ENCODE measurements around the gene N4BP2L1.

Gene N4BP2L1

DNA sequence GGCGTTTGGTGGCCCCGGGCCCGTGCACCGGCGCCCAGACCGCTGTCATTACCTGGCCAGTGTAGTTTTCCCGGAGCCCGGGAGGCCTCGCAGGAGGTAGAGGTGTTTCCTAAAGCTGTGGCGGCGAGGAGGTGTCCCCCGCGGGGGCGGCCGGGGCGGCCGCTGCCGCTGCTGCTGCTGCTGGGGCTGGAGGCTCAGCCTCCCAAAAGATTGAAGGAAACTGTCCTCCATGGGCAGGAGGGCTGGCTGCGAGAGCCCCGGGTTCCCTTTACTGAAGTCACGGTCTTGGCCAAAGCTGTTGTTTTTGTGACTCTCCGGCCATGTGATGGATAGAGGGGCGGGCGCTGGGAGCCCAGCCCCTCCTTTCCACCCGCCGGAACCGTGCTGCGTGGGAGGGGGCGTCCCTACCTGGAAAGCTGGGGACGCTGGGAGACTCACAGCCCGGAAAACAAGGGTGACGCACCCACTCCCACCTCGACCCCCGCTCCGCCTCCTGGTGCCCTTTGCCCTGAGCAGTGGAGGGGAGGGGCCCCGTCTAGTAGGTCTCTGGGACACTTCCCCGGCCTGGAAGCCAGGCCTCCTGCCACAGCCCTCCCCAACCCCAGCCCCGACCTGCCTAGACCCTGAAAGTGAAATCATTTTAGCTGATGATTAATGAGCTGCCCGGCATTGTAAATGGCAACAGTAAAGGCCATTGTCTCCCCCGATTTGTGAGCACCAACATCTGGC, at the start of gene N4BP2L1:
Gene N4BP2L1 (minus strand): TSS at position 279 of the 729 bp plus-strand sequence. CDS start 48 bp downstream, at position 231.
- peak; percentile 70 for DNase-seq

DNA sequence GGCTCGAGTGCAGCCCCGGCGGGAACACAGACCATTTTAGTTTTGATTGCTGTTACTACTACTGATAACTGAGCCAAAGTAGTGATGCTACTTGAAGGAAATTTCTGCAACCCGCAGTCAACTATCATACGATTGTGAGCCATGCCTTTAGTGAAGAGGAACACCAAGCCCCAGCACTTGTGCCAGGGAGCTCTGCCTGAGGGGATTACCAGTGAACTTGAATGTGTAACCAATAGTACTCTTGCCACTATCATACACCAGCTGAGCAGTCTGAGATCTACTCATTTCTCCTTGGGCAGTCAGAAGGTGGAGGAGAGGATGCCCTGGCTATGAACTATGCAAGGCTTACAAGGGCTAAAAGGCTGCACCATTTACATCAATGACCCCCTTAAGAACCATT, 49.0 kb upstream of the N4BP2L1 start:
- no peak for DNase-seq

DNA sequence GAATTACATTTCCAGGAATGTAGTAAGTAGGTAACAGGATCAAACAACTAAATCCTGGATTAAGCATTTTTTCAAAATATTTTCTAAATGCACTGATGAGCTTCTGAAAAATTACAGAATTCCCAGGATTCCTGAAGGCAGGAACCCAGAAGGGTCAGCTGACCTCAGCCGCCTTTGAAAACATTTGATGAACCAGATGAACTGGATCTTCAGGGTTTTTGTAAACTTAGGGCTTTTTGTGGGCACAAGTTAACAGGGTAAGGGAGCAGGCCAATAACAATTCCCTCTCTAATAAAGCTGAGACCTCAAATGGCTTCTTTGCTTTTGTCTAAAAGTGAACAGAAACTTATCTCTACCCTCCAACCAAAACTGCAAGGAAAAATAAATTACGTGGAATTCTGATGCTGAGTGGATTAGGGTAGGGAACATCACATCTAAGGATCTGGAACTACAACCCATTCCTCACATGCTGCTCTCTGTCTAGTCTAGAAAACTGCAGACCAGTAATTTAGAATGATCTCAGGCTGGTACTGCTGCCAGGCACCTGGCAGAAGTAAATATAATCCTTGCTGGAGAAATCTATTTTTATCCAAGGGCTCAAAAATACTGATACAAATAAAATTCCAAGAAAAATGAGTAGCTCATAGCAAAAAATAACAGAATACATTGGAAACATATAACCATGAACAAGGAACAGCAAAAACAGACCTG, 48.2 kb upstream of the N4BP2L1 start:
- no peak for DNase-seq

DNA sequence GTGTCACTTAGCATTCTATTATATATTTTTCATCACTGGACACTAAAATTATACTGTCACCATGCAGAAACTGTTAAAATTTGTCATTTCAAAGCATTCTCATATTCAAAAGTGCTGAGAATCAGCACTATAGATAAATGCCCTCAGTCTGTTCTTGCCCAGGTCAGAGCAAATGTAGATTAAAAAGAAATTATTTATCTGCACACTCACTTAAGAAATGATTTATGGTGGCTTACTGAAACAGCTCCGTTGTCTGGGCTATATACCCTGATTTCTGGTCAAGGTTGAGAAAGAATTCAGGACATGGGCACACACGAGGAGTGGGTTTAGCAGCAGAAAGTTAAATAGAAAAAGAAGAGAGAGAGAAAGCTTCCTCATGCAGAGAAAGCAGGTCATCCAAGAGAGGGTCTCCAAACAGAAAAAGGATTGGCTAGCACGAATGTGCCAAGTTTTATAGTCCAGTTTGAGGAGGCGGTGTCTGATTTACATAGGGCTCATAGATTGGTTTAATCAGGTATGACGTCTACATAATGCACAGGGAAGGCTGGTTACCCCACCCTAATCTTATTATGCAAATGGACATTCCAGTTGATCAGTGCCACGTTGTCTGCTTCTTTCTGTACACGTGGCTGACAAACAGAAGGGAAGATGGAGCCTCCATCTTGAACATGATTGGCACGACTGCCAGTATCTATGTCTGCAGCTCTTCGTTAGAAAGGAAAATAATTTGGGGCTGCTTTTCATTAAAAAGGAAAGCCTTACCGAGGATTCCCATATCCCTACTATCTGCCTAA, 47.3 kb upstream of the N4BP2L1 start:
- DNase-seq = no peak

DNA sequence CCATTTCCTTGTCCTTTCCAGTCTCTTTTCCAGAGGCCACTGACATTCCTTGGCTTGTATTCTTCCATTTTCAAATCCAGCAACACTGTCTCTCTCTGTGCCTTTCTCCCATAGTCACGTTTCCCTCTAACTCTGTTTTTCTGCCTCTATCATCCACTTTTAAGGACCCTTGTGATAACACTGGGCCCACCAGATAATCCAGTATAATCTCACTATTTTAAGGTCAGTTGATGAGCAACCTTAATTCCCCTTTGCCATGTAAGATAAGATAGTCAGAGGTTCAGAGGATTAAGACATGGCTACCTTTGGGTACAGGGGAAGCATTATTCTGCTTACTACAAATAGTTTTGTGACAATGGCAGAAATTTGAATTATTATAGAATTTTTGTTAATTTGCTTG, 45.7 kb upstream of the N4BP2L1 start:
- no peak for DNase-seq

DNA sequence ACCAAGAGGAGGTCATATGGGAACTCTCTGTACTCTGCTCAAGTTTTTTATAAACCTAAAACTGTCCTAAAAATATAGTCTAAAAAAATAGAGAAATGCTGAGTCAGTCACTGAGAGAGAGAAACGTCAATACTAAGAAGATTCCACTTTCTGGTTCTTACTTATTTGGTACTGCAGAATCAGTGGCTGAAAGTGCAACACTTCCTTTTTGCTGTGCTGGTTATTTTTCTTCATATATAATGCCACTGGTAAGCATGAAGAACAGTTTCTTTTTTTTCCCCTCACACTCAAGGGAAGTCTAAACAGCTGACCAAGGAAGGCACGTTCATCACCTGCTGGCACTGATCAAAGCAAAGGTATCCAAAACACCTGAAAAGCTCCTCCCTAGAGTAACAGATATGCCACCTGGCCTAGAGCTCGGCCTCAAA, 44.3 kb upstream of the N4BP2L1 start:
- DNase-seq = peak; percentile 59

DNA sequence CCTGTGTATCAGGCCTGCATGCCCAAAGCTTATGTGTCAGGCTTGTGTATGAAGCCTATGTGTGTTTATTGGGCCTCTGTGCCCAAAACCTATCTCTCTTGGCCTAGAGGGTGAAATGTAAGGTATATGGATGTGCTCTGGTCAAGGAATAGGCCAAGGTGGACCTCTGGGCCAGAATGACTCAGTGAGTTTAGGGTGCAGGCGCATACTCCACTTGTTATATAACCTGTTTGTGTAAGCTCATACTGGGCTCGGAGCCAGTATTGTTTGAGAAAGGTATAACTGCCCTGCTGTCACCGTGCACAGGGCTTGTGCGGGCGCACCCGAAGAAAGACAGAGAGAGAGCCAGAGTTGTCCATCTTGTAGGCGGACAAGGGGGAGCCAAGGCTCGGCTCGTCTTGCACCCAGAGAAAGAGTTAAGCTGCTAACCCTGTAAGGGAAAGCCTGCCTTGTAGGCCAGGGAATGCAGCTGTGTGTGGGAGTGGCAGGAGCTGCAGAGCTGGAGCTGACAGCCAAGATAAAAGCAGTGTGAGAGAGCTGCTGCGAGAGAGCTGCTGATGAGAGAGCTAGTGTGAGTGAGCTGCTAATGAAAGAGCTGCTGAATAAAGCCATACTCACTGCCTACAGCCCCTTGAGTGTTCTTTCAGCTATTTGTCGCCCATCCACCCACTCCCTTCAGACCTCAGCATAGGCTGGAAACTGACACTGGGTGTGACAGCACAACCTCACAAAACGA, 43.4 kb upstream of the N4BP2L1 start:
- no peak for DNase-seq

DNA sequence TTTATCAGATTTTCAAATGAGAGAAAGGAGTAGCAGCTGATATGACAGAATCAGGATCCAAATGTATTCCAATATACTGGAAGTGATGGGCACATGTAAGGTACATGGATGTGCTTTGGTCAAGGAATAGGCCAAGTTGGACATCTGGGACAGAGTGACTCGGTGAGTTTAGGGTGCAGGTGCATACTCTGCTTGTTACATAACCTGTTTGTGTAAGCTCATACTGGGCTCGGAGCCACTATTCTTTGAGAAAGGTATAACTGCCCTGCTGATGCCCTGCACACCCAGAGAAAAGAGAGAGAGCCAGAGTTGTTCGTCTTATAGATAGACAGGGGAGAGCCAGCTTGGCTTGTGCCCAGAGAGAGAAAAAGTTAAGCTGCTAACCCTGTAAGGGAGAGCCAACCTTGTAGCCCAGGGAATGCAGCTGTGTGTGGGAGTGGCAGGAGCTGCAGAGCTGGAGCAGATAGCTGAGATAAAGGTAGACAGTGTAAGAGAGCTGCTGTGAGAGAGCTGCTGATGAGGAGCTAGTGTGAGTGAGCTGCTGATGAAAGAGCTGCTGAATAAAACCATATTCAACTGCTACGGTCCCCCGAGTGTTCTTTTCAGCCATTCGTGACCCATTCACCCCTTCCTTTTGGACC, 40.7 kb upstream of the N4BP2L1 start:
- no peak for DNase-seq

DNA sequence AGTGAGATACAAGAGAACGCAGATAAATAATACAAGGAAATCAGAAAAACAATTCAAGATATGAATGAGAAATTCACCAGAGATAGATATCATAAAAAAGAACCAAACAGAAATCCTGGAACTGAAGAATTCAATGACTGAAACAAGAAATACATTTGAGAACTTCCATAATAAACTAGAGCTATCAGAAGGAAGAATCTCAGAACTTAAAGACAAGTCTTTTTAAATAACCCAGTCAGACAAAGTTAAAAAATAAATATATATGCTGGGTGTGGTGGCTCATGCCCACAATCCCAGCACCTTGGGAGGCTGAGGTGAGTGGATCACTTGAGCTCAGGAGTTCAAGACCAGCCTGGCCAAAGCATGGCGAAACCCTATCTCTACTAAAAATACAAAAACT, 28.7 kb upstream of the N4BP2L1 start:
- no peak for DNase-seq

DNA sequence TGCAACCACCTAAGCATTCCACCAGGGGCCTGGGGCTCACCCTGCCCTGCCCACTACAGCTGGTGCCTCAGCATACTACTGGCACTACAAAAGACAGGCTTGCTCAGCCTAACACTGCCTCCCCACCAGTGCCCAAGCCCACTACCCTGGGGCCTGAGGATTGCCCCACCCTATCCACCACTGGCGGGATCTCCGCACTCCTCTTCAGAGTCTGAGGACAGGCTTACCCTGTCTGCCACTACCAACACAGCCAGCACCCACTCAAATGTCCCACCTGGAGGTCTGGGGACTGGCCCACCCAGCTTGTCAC, 27.6 kb upstream of the N4BP2L1 start:
- DNase-seq = no peak

DNA sequence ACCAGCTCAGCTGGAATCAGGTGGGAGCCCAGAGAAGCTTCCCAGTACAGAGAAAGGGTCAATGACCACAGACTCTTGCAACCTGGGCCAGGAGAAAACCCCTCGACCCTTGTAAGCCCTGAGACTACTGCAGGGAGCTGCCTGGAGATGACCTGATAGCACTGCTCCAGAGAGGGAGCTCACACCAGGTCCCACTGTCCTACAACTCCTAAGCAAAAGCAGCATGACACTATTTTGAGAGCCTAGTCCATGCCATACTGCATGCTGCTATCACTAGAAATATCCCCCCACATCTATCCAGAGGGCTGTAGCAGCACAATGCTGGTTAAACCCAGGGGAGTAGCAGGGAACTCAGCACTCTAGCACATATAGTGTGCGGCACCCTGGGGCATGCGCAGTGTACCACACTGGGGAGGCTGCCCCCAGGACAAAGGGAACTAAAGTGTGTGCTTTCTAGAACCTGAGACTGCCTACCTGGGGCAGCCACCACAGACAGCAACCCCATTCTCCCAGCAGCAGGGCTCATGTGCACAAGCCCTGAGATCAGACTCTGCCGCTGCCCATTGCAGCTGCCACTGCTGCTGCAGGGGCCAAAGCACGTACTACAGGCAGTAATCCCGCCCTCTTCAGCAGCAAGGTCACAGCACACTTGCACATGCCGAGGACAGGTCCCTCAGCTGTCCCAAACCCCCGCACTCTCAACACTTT, 27.1 kb upstream of the N4BP2L1 start:
- DNase-seq = no peak

DNA sequence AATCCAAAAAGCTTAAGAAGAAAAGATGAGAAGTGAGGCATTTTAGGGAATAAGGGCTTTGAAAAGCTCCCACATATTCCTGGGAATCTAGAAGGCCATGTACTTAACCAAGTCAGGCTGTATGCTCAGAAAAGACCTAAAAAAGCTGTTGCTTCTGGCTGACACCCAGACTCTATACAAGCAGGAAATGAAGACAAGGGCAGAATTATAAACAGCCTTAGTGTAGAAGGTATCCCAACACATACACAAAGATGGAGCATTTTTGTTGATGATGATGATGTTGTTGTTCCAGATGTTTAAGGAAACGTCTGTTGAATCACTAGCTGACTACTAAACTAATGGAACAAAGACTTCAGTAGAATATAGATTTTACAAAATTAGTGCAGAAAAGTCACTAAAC, 26.1 kb upstream of the N4BP2L1 start:
- no peak for DNase-seq

DNA sequence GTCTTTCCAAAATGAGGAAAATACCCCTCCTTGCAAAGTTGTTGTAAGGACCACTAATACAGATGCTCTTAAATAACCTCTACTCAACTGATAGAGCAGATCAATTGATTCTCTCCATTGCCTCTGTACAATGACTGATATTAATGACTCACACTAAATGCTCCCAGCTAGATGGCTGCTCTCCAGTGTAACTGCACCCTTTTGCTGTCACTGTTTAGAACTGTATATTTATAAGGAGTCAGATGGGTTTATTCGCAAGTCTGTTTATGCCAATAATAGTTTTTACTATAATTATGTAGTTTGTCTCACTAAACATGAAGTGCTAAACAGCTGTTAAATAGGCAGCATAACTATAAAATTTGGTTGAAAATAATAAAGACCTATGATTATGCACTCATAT, 21.0 kb upstream of the N4BP2L1 start:
- no peak for DNase-seq

DNA sequence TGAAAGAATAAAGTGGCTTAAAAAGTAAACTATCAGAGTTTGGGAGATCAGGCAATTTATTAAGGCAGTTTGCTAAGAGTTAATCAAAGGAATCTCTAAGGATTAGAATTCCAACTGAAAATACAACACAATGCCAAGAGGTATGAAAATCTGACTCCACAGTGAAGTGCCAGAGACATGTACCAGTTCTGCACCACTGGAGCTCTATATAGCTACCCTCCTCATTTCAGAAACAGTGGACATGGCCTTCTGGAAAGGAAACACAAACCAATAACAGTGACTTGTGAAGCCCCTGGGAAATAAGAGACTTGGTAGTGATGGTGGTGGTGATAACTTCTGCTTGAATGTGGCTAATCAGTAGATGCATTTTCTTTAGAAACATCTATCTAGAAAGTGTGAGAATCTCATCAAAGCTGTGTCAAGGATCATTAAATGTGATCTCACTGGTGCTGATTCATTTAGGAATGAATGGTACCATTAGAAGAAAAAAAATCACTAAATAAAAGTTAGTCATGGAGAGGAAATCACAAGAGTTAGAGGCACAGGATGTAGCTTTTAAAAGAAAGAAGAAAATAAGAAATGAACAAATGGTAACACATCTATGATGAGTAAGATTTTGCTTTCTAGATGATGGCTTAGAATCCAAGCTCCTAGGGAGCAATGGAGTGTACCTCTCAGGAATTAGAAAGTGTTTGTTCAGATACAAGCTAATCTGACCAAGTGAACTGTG, 20.1 kb upstream of the N4BP2L1 start:
- no peak for DNase-seq

DNA sequence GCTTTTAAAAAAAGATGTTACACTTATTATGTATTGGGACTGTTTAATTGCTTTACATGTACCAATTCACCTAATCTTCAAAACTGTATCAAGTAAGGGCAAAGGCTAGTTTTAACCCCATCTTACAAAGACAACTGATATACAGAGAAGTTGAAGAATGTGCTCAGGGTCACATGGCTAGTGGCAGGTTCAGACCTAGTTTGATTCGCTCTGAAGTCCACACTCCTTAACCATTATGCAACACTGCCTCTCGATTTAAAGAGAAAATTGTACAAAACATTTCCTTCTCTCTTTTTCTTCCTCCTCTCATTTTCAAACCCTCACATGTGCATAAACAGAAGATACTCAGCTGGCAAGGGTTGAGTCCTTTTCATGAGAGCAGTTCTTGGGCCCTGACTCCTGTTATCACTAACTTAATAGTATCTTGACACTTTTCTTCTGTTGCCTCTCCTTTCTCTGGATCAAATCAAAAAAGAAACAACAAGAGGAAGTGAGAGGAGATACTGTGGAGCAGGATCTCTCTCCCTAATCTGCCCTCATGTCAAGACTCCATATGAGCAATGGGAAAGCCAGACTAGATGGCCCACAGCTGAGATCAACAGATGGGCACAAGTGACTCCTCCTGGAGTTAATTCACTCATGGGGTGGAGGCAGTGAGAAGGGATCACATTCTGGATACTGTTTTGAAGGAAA, 19.0 kb upstream of the N4BP2L1 start:
- DNase-seq = peak; percentile 80

DNA sequence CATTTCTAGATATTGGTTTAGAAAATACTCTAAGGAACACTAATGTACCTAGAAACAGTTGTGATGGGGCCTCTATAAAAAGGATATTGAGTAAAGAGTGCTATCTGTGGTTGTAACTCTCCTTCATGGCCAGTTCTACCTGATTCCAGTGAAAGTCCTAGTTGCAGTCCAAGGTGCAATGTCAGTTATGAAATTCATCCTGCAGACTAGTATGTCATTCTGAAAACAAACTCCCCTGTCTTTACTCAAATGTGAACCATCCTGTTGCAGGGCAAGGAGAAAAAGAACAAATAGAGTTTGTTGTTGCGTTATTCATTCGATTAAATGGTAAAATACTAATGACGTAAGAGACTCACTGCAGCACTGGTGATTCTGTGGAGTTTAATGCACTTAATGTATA, 18.3 kb upstream of the N4BP2L1 start:
- no peak for DNase-seq

DNA sequence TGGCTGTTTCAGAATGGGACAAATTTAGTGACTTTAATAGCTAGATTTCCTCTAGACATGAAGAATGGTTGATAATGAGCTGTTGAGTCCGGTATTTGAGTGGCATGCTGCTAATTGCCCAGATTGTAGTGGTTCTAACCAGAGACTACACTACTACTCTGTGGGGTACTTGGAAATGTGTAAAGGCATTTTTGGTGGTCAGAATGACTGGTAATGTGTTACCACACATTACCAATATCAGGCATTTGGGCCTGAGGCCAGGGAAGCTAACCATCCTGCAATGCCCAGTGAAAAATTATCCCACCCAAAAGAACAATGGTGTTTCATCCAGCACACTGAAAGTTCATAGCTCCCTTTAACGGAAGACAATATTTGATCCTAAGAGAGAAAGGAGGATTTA, 17.5 kb upstream of the N4BP2L1 start:
- no peak for DNase-seq

DNA sequence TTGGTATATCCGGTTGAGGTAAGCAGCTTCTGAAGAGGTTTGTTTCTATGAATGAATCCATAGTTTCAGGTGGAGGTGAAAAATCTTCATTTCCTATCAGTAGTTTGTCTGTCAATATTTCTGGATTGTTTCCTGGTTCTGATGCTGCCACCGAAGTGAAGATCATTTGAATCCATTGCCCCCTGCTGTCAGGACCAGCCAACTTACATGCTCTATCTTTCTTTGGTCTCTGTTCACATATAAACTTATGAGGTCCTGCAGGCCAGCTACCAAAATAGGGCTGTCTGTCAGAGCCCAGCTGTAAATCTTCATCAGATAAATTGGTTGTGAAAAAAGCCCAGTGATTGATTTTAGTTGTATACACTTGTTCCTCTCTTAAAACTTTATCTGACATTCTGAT, 15.2 kb upstream of the N4BP2L1 start:
- peak; percentile 64 for DNase-seq

DNA sequence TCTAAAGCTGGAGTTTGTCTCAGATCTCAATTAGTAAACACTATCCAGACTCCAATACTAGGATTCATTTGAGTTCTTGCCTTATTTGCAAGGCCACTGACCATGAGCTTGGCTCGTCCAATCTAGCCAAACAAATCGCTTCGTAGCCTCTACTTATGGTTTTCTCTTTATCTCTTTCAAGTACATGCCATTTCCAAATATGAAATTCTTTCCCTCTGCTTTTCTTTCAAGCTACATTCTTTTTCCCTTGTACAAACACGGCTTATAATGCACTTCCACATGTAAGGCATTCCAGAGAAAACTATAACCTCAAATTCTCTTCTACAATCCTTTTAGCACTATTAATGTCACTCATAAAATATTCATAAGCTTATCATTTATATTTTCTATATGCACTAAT, 10.9 kb upstream of the N4BP2L1 start:
- no peak for DNase-seq

DNA sequence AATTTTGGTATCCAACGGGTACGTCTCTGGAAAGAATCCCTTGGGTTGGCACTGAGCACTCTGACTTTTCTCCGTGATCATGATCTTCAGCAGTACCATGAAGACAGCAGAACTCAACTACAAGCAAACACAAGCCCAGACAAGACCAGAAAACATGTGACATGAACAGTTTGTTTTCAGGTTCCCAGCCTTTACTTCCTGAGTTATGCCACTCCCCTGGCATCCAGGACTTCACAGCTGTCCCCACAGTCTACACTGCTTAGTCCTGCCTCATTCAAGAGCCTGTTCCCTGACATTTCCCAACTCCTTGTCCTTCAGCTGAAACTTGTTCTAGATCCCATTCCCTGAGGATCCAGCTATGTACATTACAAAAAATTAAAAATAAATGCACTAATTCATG, 4.9 kb upstream of the N4BP2L1 start:
- DNase-seq = peak; percentile 12

DNA sequence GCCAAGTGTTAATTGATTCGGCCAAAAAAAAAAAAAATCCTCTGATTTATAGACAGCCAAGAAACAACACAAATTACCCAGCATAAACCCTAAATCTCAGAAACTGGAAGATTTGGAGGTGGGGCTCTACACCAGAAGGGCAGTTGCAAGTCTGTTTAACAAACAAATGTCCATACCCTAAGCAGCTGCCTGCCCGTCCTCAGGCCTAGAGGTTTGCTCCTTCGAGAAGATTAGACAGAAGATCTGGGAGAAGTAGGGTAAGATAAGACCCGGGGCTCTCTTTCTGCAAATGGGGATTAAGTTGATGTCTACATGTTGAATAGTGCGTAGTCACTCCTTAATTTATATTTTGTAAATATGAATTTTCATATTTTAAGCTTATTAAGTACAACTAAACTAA, 3.4 kb upstream of the N4BP2L1 start:
- no peak for DNase-seq

Measured in MV-4-11 (cell line).